Erythroblast (primary cell): ENCODE results near the gene MTHFD1L.

ENCODE experiments used
- GATA1 ChIP-seq: IDR thresholded peaks from 2 replicates; pipeline ENCODE4 v1.6.1; 2011; ENCODE audit warnings: low read depth, mild to moderate bottlenecking, control low read depth, low read length, moderate library complexity
- POLR2A ChIP-seq: IDR thresholded peaks from 2 replicates; pipeline ENCODE4 v1.6.1; 2011; ENCODE audit warnings: mild to moderate bottlenecking, low read length

- TF ChIP-seq POLR2A (no peak), GATA1 (no peak)
These were observed 236.6 kb downstream of the MTHFD1L start for GRCh38 chr6:151101816-151102694.
